GM12891 (cell line): ENCODE data around the gene OLFML3.

Source experiments
- PAX5 ChIP-seq: IDR thresholded peaks from 2 replicates; pipeline ENCODE4 v1.6.1; 2011; ENCODE audit warnings: low read length, moderate library complexity, mild to moderate bottlenecking; ENCODE audit not compliant: insufficient read depth, severe bottlenecking
- POLR2A ChIP-seq: IDR thresholded peaks from 2 replicates; pipeline ENCODE4 v1.6.1; 2011; ENCODE audit warnings: low read depth, low read length, control low read depth
- POLR2AphosphoS5 ChIP-seq: IDR thresholded peaks from 2 replicates; pipeline ENCODE4 v1.6.1; 2011; ENCODE audit warnings: low read depth, low read length, control low read depth
- POU2F2 ChIP-seq: IDR thresholded peaks from 2 replicates; pipeline ENCODE4 v1.6.1; 2011; ENCODE audit warnings: low read depth, mild to moderate bottlenecking, control low read depth, low read length, moderate library complexity
- SPI1 ChIP-seq: IDR thresholded peaks from 2 replicates; pipeline ENCODE4 v1.6.1; 2011; ENCODE audit warnings: low read depth, low read length, control low read depth
- TAF1 ChIP-seq: IDR thresholded peaks from 2 replicates; pipeline ENCODE4 v1.6.1; 2011; ENCODE audit warnings: low read depth, low read length, control low read depth

DNA sequence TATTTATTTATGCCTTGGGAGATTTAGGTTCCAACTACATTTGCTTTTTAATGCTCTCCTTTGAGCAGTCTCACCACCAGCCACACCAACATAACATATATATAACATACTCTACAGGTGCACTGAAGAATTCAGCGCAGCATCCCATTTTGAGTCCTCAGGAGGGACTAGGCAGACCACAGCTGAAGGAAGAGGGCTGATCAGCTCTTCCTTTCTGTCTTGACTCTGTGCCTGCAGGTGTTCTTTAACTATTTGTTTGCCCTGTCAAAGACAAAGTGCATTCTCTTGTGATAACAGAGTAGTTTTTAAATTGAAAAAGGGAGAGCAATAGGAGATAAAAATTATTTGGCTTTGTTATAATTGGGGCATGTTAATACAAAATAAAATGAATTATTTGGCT is 33.2 kb upstream of the OLFML3 start:
- TF ChIP-seq POLR2AphosphoS5: no peak
- TF ChIP-seq POLR2A: no peak
- TF ChIP-seq TAF1: no peak
- TF ChIP-seq PAX5: no peak
- TF ChIP-seq POU2F2: no peak
- no peak for TF ChIP-seq SPI1
